ENCODE measurements around the gene MNX1.

Gene MNX1

DNA sequence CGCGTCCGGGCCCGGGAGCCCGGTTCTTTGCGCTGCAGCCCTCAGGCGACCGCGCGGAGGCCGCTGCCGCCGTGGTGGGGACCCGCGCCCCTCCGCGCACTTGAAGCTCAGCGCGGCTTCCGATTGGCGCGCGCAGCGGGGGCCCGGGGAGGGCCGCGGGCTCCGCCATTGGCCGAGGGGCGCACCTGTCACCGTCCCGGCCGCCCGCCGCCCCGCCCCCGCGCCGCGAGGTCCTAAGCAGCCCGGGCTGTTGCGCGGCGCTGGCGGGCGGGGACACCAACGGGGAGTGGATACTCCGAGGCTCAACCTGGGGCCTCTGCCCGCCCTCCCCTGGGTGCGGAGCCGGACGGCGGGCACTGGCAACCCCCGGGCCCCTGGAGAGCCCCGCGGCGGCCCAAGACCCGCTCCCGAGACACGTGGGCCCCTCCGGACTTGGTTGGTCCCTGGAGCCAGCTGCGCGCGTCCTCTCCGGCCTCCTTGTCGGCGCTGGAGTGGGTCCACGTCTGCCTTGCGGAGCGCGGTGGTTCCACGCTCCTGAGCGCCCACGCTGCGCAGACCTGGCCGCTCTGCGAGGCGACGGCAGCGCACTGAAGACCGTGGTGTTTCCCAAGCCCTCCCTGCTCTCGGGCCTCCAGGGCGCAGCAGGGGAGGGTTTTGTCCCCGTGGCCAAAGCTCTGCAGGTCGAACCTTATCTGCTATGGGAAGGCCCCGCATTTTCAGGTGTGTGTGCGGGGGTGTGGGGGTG, at the start of gene MNX1:
Gene MNX1 (minus strand): TSS at position 76 of the 745 bp plus-strand sequence. CDS start 313 bp downstream, outside the sequence.
- no peak for DNase-seq (ENCODE audit: low read depth)

DNA sequence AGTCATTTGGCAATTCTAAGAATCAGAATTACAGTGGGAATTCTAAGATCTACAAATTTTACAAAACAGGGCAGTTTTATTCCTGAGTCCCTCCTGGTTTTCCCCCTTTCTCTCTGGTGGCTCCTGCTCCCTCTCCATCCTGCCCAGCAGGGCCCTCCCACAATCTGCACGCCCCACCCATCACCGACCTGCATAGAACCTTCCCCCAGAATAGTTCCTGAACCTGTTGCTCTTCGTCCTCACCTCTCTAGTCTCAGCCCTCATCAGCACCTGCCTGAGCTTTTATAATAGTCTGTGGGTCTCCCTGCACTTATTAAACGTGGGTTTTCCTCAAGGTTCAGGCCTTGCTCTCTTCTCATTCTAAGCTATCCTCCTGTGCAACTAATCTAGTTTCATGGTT, 49.1 kb upstream of the MNX1 start:
- no peak for DNase-seq (ENCODE audit: low read depth)

DNA sequence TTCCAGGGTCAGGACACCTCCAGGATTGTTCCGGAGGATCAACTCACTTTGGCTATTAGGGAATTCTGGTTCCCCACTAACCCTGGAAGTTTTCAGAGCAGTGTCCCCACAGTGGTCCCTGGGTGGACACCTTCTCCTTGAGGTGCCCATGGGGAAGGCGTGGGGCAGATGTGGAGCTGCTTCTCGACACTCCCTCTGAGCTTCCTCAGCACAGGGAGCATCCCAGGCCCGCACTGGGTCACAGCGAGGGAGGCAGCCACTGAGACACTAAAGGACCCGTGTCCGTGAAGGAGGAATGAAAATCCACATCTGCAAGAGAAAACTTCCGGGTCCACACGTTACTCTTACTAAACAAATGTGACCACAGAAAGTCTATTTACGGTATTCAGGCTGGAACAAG, 48.2 kb upstream of the MNX1 start:
- no peak for DNase-seq (ENCODE audit: low read depth)

DNA sequence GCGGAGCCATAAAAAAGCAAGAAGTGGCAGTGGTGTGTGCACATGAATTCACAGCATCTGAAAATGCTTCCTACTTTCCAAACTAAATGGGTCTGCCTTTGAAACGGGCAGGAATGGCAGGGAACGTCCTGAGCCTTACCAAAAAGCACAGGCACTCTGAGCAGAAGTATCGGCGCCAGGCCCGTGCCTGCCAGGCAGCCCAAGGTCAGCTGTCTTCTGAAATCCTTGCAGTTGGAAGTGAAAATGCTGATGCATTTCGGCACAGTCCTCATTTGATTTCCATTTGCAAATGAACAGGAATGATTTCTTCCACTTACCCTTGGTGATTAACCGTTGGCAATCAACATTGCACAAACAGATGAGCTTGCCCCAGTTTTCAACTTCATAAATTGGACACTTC, 47.6 kb upstream of the MNX1 start:
- no peak for DNase-seq (ENCODE audit: low read depth)

DNA sequence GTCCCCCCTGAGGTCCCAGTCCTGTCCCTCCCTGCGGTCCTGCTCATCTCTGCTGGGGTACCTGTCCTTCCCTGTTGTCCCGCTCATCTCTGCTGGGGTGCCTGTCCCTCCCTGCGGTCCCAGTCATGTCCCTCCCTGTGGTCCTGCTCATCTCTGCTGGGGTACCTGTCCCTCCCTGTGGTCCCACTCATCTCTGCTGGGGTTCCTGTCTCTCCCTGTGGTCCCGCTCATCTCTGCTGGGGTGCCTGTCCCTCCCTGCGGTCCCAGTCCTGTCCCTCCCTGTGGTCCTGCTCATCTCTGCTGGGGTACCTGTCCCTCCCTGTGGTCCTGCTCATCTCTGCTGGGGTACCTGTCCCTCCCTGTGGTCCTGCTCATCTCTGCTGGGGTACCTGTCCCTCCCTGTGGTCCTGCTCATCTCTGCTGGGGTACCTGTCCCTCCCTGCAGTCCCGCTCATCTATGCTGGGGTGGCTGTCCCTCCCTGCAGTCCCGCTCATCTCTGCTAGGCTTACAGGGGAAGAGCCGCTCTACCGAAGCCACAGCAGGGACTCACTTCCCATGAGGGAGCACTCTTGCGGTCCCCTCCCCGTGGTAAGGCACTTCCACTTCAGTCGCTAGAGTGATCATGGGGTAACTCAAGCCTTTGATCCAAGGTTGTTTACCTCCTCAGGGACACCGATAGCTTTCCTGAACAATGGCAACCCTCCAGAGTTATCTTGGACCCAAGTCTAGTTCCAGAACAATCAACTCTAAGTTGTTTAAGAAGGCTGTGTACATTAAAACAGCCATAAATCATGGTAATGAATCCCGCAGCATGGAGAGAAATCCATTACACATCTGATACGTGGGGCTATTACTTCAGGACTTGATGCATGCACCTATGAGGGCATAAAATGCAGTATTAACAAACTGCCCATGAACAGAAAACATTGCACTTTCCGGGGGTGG, 46.8 kb upstream of the MNX1 start:
- DNase-seq (ENCODE audit: low read depth): no peak

DNA sequence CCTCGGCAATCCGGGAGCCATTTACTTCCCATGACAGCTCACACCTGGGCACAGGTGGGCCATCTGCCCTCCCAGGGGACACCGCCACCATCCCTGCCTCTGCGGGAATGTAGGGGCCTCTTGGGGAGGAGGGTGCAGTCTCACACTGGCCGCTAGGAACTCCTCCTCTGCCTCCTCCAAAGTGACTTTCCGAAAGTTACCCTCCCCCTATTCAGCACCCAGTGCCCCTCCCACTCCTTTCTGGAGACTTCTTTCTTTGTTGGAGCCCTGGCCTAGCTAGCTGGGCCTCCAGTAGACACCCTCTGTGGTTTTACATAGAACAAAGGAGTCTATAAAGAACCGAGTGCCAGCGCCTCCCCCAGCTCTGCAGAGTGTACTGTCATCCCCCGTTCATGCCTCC, 45.8 kb upstream of the MNX1 start:
- no peak for DNase-seq (ENCODE audit: low read depth)

DNA sequence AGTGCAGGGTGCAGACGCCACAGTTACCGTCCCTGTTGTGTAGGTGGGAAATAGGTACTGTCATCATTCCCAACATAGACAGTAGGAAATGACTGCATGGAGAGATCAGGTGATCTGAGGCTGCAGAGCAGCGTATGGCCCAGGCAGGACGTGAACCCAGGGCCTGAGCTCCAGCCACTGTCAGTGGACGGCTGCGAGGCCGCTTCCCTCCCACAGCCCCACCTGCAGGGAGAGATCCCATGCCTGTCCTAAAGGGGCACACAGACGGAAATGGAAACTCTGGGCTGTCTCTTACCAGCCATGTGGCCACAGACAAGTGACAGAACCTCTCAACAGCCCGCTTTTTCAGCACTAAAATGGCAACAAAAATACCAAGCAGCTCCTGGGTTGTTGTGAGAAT, 44.5 kb upstream of the MNX1 start:
- DNase-seq (ENCODE audit: low read depth): no peak

DNA sequence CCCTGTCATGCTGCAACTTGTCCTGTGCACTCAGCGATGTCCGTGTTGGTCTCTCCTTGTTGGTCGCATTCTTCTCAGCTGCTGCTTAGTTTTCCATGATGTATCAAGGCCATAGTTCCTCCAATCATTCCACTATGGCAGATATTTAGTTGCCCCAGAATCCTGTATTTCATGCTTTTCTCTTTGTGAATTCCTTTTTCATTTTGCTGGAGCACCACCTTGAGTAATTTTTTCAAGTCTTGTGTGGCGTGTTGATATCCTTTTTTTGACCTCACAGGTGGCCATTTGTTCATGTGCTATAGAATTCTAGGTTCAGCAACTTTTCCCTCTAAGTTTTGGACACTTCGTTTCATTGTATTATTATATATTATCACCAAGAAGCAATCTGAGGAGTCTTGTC, 42.7 kb upstream of the MNX1 start:
- no peak for DNase-seq (ENCODE audit: low read depth)

DNA sequence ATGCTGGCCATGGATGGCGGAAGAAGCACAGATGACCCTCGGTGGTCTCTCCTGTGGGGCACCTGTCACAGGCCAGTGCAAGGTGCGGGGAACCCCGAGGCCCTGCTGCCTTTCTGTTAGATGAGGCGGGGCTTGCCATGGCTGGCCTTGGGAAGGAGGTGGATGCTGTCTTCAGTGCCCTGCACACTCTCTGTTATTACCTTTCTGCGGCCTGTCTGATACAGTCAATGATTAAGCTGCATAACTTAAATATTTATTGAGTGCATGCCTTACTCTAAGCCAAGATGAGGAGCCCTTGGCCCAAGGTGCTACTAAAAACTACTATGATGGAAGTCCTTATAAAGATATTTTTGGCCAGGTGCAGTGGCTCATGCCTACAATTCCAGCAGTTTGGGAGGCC, 36.7 kb upstream of the MNX1 start:
- no peak for DNase-seq (ENCODE audit: low read depth)

DNA sequence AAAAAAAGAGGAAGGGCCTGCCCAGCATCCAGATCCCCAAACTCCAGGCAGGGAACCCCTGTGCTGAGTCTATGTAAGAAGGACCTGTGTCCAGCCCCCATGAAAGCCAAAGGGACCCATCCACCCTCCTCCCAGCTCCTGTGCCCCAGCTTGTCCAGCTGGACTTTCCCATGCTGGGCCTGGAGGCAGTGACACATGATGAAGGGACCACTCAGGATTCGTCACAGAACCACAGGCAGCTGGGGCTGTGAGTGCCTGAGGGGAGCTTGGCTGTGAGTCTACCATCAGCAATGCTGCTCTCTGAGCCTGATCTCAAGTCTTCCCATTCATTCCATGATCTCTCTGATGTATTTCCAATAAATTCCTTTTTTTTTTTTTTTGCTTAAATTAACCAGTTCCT, 36.2 kb upstream of the MNX1 start:
- DNase-seq (ENCODE audit: low read depth): no peak

DNA sequence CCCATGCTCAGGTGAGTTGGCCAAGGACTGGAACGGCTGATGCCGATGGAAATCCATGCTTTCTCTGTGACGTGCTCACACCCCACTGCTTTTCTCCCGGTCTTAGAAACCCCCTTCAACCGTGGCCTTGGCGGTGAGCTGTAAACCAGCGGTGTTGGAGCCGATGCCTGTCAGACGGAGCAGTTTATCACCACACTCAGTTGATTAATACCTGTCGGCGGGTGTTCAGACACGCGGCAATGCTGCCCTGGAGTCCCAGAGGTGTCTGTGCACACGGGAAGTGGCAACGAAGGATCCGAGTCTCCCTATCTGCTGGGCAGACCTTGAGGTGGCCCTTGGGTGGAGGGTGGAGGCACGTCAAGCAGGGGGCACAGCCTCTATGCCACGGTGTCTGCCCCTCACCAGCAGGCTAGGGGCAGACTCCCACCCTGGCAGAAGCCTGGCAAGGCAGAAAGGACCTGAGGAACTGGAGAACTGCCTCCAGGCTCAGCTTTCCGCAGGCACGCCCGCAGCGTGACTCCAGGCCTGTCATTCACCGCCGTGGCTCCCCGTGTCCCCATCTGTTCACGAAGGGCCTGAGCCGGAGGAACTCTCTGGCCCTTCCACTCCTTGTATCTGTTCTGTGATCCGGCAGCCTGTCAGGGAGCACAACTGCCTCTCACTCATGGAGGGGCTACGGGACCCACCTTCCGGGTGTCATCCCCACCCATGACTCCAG, 34.6 kb upstream of the MNX1 start:
- no peak for DNase-seq (ENCODE audit: low read depth)

DNA sequence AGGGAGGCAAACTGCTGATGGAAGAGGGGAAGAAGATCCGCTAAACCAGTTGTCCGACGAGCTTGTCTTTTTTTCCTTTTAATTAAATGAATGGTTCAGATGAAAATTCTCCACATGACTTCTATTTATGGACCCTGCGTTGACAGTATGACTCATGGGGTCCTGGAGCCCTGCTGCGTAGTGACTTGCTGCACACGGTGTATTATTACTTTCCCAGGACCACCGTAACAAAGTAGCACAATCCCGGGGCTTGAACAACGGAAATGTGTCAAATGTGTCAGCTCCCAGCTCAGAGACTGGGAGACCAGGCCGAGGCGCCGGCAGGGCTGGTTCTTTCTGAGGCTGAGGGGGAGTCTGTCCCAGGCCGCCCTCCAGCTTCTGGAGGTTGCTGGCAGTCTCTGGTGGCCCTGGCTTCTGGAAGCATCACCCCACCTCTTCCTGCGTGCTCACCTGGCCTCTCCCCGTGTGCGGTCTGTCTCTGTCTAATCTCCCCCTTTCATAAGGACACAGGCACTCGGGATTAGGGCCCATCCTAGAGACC, 33.8 kb upstream of the MNX1 start:
- DNase-seq (ENCODE audit: low read depth): no peak

DNA sequence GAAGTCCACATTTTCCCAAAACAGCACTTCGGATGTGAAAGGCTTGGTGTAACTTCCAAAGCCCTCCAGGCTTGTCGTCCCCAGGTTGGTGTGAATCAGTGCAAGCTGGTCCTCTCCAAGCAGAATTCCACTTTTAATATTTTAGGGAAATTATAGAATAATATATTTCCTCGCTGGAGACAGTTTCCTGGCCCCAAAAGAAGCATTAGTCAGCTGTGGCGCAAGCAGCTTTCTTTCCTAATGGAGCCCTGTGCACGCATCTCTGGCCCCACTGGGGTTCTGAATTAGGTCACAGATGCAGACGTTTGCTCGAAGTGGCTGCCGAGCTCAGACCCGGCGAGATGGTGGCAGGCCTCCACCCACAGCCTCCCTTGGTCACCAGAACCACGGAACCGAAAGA, 33.3 kb upstream of the MNX1 start:
- DNase-seq (ENCODE audit: low read depth): no peak

DNA sequence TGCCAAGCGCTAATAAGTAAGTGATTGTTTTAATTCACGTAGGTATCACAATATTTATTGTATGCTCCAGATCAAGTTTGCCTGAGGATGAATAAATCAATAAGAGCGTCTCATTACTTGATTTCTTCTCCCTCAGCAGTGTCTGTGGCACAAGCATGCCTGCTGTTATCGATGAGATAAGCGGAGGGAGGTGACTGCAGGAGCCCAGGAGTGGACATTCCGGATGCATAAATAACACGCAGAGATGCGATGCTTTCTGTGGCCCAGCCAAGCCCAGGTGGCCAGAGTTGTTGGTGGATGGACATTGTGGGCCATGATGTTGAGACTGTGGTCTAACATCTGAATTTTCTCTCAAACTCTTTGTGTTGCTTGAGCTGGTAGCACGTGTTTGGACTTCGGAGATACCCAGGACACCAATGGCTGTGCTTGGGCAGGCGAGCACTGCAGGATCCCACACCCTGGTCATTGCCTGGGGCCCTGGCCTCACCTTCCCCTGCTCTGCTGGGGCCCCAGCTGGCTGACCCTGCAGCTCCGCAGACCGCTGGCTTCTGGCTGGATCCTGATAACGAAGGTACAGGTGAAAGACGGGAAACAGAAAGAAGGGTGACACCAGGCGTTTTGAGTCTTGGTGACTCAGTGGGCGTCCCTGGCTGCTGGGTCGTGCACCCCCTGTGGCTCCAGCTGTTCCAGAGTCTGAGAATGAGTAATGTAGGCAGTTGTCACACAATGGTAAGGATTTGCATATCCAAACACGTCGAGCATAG, 31.2 kb upstream of the MNX1 start:
- no peak for DNase-seq (ENCODE audit: low read depth)

DNA sequence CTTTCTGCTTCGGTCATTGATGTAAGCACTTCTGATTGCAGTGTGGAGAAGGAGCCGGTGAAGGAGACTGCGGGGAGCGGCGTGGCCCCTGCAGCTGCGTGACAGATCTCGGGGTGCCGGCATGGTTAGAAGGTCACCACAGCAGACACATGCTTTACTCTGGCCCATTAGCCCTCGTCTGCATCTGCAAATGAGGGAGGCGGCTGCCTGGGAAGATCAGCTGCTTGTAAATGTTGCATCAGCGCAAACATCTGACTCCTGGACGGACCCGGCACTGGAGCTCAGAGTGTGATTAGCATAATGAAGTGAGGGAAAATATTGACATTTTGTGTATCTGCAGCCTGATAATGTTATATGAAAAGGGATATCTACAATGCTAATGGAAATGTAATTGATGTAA, 30.5 kb upstream of the MNX1 start:
- no peak for DNase-seq (ENCODE audit: low read depth)

DNA sequence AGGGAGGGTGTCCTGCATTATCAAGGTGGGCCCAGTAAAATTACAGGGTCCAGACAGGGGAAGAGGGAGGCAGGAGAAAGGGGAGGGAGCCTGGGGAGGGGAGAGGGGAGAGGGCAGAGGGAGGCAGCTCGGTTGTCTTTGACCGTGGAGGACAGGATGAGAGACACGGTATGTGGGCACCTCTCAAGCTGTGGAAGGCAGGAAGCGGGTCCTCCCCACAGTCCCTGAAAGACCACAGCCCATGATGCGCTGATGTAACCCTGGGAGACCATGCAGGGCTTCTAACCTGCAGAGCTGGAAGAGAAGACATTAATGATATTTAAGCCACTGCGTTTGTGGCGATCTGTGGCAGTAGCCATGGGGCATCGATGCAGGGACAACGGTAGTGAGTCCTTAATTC, 27.2 kb upstream of the MNX1 start:
- no peak for DNase-seq (ENCODE audit: low read depth)

DNA sequence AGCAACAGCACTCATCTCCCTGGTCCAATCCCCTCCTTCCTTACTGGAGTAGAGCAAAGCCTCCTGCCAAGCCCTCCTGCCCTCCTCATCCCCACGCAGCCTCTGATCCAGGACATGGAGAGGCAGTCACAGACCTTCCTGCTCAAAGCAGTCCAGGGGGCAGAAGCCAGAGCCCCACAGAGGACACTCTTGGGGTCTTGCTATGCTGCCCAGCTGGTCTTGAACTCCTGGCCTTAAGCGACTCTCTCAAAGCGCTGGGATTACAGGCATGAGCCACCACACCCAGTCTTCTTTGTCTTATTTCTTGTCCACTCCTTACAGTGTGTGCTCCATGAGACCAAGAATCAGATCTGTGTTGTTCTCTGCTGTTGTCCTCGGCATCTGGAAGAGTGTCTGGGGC, 26.6 kb upstream of the MNX1 start:
- no peak for DNase-seq (ENCODE audit: low read depth)

DNA sequence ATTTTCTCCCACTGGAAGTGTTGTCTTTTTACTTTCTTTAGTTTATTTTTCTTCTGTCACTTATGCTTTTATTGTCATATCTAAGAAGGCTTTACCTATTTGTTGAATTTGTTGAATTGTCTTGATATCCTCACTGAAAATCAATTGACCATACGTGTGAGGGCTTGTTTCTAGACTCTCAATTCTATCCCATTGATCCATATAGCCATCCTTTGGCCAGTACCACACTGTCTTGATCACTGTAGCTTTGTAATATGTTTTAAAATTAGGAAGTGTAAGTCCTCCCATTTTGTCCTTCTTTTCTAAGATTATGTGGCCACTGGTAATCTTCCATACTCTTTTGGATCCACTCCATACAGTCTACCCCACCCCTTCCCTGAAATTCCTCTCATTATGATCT, 25.5 kb upstream of the MNX1 start:
- DNase-seq (ENCODE audit: low read depth): no peak

DNA sequence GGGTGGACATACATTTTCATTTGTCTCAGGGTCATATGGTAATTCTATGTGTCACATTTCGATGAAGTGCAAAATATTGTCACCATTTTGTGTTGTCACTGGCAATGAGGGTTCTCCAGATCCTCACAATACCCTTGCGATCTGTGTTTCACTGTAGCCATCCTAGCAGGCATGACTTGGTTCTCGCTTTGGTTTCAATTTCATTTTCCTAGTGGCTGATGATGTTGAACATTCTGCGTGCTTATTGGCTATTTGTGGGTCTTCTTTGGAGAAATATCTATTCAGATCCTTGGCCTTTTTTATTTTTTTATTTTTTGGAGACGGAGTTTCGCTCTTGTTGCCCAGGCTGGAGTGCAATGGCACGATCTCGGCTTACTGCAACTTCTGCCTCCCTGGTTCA, 24.8 kb upstream of the MNX1 start:
- no peak for DNase-seq (ENCODE audit: low read depth)

DNA sequence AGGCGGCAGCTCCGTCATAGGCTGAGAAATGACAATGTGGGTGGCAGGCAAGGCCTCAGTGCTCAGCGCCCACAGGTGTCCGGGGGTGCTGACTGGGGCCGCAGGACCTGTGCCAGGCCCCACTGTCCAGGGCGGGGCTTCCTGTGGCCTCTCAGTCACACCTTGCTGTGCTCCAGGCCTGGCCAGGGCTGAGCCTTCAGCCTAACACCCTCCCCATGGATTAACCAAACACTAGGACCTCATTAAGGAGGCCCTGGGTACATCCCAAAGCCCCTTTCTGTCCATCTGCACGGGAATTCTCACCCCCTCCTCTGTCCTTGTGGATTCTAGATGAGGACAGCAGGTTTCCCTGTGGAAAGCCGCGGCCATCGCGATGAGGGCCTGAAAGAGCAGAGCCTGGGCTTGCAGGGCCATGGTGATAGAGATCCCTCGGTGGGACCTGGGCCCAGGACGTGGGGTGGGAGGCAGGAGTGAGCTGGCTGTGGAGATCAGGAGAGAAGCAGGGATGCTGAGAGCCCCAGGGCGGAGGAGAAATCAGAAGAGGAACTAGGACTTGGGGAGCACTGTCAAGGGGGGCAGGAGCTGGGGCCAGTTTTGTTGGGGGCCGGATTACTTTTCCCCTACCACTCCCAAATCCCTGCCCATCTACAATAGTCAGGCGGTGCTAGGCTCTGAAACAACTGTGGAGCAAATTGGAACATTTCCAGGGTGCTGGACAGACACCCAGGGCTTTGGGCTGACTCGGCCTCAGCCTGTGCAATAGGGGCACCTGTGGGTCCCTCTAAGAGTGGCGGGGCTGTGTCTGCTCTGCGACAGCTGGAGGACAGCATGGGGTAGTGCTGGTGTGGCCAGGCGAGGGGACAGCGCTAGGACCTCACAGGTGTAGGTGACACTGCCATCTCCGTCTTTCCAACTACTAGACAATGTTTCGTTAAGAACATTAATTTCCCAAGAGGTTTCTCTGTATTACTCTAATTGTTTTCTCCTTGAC, 23.3 kb upstream of the MNX1 start:
- no peak for DNase-seq (ENCODE audit: low read depth)
